Stimulated activated effector memory CD8-positive, alpha-beta T cell treated with anti-CD3 and anti-CD28 coated beads, Interleukin-12 subunit alpha, Interleukin-12 subunit beta, amount 100 ng/mL, for 72 hours (primary cell): Measurements from ENCODE around the gene CCDC154.

ENCODE experiments used
- ATAC-seq: fragments of 150-1000 bp; cut with Tn5 transposase; 2 replicates; pipeline ENCODE4 v1.10.0; 2021
- DNase-seq, 2 donors: peaks; one replicate each; pipeline ENCODE4 v3.0.0; 2021 to 2022; ENCODE audit warnings: low spot score in 2 of 2
- H3K27ac Mint-ChIP-seq: one replicate; pipeline ENCODE4 v1.8.0; 2022; ENCODE audit warnings: mild to moderate bottlenecking, mixed read lengths
- H3K36me3 Mint-ChIP-seq: one replicate; pipeline ENCODE4 v1.8.0; 2022; ENCODE audit warnings: mild to moderate bottlenecking, mixed read lengths
- H3K4me1 Mint-ChIP-seq: one replicate; pipeline ENCODE4 v1.8.0; 2022; ENCODE audit warnings: mixed read lengths
- H3K4me3 Mint-ChIP-seq: one replicate; pipeline ENCODE4 v1.8.0; 2022; ENCODE audit warnings: mild to moderate bottlenecking, mixed read lengths
- H3K9me3 Mint-ChIP-seq: one replicate; pipeline ENCODE4 v1.8.0; 2022; ENCODE audit warnings: mixed read lengths

CCDC154 gene

GRCh38 chr16:1427473-1428461 is 16.6 kb downstream of the CCDC154 start:
- ATAC-seq, result no peak
- no peaks in the 10 kb centered on the region for H3K36me3 Mint-ChIP-seq
- no peaks in the 10 kb centered on the region for H3K9me3 Mint-ChIP-seq
- DNase-seq, result no peak
- peak overlapping the region; percentile 61 for H3K27ac Mint-ChIP-seq
- H3K4me3 Mint-ChIP-seq, result no peak overlapping the region
- H3K4me1 Mint-ChIP-seq, result no peaks in the 10 kb centered on the region

- Mint-ChIP-seq H3K4me3 (no peak overlapping the region), H3K36me3 (no peaks in the 10 kb centered on the region), H3K9me3 (no peaks in the 10 kb centered on the region), H3K4me1 (peaks cover 6% of the 10 kb centered on the region), H3K27ac (no peak overlapping the region)
- no peak for DNase-seq
- ATAC-seq, result no peak
Observed at GRCh38 chr16:1426734-1427471, 17.5 kb downstream of the CCDC154 start.

- Mint-ChIP-seq H3K36me3 (peaks cover 6% of the 10 kb centered on the region), H3K9me3 (no peaks in the 10 kb centered on the region), H3K4me1 (peaks cover 7% of the 10 kb centered on the region), H3K4me3 (no peak overlapping the region), H3K27ac (peak overlapping the region; percentile 43)
- ATAC-seq (no peak), DNase-seq (no peak)
Observed at GRCh38 chr16:1425616-1426370, 18.6 kb downstream of the CCDC154 start.

- H3K36me3 Mint-ChIP-seq, result peaks cover 24% of the 10 kb centered on the region
- peaks cover 7% of the 10 kb centered on the region for H3K4me1 Mint-ChIP-seq
- ATAC-seq, result no peak
- DNase-seq, result no peak
- H3K27ac Mint-ChIP-seq, result peak overlapping the region; percentile 80
- no peaks in the 10 kb centered on the region for H3K9me3 Mint-ChIP-seq
- no peak overlapping the region for H3K4me3 Mint-ChIP-seq
Observed at GRCh38 chr16:1424028-1424427, 20.3 kb downstream of the CCDC154 start.

GRCh38 chr16:1422076-1422475 is 22.3 kb downstream of the CCDC154 start:
- H3K4me1 Mint-ChIP-seq, result peaks cover 13% of the 10 kb centered on the region
- ATAC-seq, result no peak
- H3K9me3 Mint-ChIP-seq, result no peaks in the 10 kb centered on the region
- peak overlapping the region; percentile 100 for H3K27ac Mint-ChIP-seq
- no peak for DNase-seq
- peak overlapping the region; percentile 84 for H3K4me3 Mint-ChIP-seq
- H3K36me3 Mint-ChIP-seq, result peaks cover 43% of the 10 kb centered on the region

GRCh38 chr16:1420111-1420539 is 24.2 kb downstream of the CCDC154 start:
- H3K36me3 Mint-ChIP-seq, result peaks cover 58% of the 10 kb centered on the region
- H3K9me3 Mint-ChIP-seq, result no peaks in the 10 kb centered on the region
- H3K4me1 Mint-ChIP-seq, result peaks cover 13% of the 10 kb centered on the region
- DNase-seq, result no peak
- peak overlapping the region; percentile 84 for H3K4me3 Mint-ChIP-seq
- peak overlapping the region; percentile 100 for H3K27ac Mint-ChIP-seq
- no peak for ATAC-seq

- Mint-ChIP-seq H3K4me1 (peaks cover 6% of the 10 kb centered on the region), H3K4me3 (no peak overlapping the region), H3K27ac (peak overlapping the region; percentile 27), H3K36me3 (peaks cover 87% of the 10 kb centered on the region), H3K9me3 (no peaks in the 10 kb centered on the region)
- no peak for ATAC-seq
- DNase-seq, result no peak
Observed at GRCh38 chr16:1416521-1416941, 27.8 kb downstream of the CCDC154 start.

GRCh38 chr16:1414532-1415260 is 29.7 kb downstream of the CCDC154 start, which contains the start of gene UNKL:
Gene UNKL (minus strand): TSS chr16:1414704. CDS start chr16:1414691, 13 bp downstream.
- H3K27ac Mint-ChIP-seq, result peak within 1 kb of the TSS; percentile 88
- H3K9me3 Mint-ChIP-seq, result no peaks in the 10 kb centered on the region
- DNase-seq (peak; percentile 66 to 89), ATAC-seq (peak; percentile 75)
- H3K4me3 Mint-ChIP-seq, result peak within 1 kb of the TSS; percentile 72
- H3K4me1 Mint-ChIP-seq, result peaks cover 6% of the 10 kb centered on the region
- H3K36me3 Mint-ChIP-seq, result peaks cover 88% of the 10 kb centered on the region

- Mint-ChIP-seq H3K4me3 (peak overlapping the region; percentile 72), H3K36me3 (peaks cover 88% of the 10 kb centered on the region), H3K27ac (peak overlapping the region; percentile 80), H3K4me1 (peaks cover 6% of the 10 kb centered on the region), H3K9me3 (no peaks in the 10 kb centered on the region)
- ATAC-seq (peak; percentile 73), DNase-seq (peak; percentile 74 to 89)
Observed at GRCh38 chr16:1413684-1414531, 30.4 kb downstream of the CCDC154 start.

- ATAC-seq (no peak), DNase-seq (no peak)
- H3K9me3 Mint-ChIP-seq, result no peaks in the 10 kb centered on the region
- peak overlapping the region; percentile 80 for H3K27ac Mint-ChIP-seq
- H3K4me1 Mint-ChIP-seq, result peaks cover 7% of the 10 kb centered on the region
- H3K36me3 Mint-ChIP-seq, result peaks cover 84% of the 10 kb centered on the region
- peak overlapping the region; percentile 72 for H3K4me3 Mint-ChIP-seq
Observed at GRCh38 chr16:1412847-1413246, 31.5 kb downstream of the CCDC154 start.

- peak overlapping the region; percentile 61 for H3K27ac Mint-ChIP-seq
- H3K36me3 Mint-ChIP-seq, result peaks cover 79% of the 10 kb centered on the region
- DNase-seq (peak; percentile 98 to 99), ATAC-seq (peak; percentile 93)
- peak overlapping the region; percentile 71 for H3K4me3 Mint-ChIP-seq
- no peaks in the 10 kb centered on the region for H3K9me3 Mint-ChIP-seq
- H3K4me1 Mint-ChIP-seq, result peaks cover 22% of the 10 kb centered on the region
Observed at GRCh38 chr16:1408171-1408837, 36.1 kb downstream of the CCDC154 start.

GRCh38 chr16:1407753-1408152 is 36.6 kb downstream of the CCDC154 start:
- Mint-ChIP-seq H3K36me3 (peaks cover 79% of the 10 kb centered on the region), H3K9me3 (no peaks in the 10 kb centered on the region), H3K4me3 (peak overlapping the region; percentile 71), H3K27ac (peak overlapping the region; percentile 61), H3K4me1 (peaks cover 24% of the 10 kb centered on the region)
- DNase-seq (no peak), ATAC-seq (no peak)

- H3K27ac Mint-ChIP-seq, result no peak overlapping the region
- no peaks in the 10 kb centered on the region for H3K9me3 Mint-ChIP-seq
- H3K4me1 Mint-ChIP-seq, result peaks cover 34% of the 10 kb centered on the region
- DNase-seq (no peak), ATAC-seq (no peak)
- H3K36me3 Mint-ChIP-seq, result peaks cover 75% of the 10 kb centered on the region
- no peak overlapping the region for H3K4me3 Mint-ChIP-seq
Observed at GRCh38 chr16:1403733-1404132, 40.6 kb downstream of the CCDC154 start.
